Activated T-cell treated with anti-CD3 and anti-CD28 coated beads for 24 hours (primary cell): ENCODE measurements around the gene FAM110D.

Experiments used
- DNase-seq: peaks from one replicate; pipeline ENCODE4 v3.0.0-alpha.2; 2020; ENCODE audit warnings: low read depth

Gene FAM110D

DNA sequence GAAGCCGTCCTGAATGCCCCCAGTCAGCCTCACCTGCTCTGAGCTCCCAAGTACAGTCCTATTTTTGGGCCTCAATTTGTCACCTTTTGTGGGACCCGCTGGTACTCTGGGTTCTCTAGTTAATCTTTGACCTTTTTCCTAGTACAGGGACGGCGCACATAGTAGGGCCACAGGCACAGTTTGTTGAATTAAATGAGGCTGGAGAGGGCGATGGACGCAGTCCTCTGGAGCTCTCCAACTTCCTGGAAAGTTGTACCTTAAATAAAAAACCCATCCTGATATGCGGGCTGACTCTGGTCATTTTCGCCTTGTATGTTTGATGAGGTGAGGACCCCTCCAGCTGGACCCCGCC is 4.8 kb downstream of the FAM110D start:
- DNase-seq: no peak

DNA sequence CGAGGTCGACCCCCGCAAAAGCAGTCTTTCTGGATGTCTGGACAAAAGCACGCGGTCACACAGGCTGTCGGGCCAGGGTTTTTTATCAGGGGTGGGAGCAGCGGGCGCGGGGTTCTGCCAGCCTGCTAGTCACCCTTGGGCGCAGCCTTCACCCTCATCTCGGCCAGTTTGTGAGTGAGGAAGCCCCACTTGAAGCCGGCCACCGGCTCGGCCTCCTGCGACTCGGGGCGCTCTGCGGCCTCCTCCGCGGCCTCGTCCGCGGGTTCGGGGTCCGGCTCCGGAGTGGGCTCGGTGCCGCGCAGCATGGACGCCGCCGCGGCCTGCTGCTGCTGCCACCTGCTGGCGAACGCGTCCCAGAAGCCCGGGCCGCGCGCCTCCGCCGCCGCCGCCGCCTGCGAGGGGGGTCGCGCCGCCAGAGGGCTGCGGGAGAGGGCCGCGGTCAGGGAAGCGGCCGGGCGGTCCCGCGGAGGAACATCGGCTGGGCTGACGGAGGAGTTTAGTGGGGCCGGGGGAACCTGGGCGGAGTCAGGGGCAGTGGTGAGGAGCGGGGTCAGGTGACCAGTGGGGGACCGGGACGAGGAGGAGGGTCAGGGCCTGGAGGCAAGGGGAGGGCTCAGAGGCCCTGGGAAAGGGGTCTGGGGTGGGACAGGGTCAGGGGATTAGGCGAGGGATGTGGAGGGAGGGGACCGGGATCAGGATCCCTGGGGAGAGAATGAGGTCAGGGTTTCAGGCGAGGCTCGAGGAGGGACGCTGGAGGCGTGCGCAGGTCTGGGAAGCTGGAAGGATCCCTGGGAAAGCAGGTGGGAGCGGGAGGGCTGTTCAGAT is 5.4 kb downstream of the FAM110D start:
- peak; percentile 30 for DNase-seq

DNA sequence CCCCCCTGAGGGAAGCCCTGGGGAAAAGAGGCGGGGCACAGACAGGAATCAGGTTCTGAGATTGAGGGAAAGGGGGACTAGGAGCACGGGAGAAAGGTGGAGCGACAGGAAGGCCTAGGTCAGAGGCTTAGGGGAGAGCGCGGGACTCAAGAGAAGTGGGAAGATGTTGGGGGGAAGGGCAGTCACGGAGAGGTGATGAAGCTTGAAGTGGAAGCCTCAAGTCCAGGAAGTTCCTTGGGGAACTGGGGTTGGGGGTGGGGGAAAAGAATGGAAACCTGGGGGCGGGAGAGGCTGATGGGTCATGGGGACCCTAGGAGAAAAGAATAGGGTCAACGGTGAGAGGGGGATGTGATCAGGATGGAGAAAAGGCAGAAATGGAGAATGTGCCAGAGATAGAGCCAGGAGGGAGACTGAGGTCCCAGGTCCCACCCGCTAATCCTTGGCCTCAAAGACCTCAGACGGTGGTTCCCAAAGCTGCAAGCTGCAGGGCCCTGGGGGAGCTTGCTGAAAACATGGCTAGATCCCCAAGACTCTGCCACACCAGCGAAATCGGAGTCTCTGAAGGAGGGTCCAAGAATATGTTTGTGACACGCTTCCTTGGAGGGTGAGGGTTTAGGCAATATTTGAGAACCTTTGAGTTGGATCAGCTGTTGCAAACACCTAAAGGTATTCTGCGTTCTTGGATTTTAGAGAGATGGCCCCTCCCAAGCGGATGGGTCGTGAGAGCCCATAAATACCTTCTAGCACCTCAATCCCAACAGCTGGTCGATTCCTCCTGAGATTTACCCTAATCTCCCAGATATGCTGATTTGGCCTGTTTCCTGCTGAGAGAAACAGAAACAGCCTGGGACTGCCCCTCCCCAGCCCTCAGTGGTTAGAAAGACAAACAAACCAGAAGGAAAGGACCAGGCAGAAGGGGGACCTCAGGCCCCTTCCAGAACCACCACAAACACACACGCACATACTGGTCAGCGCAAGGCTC is 6.3 kb downstream of the FAM110D start:
- no peak for DNase-seq

DNA sequence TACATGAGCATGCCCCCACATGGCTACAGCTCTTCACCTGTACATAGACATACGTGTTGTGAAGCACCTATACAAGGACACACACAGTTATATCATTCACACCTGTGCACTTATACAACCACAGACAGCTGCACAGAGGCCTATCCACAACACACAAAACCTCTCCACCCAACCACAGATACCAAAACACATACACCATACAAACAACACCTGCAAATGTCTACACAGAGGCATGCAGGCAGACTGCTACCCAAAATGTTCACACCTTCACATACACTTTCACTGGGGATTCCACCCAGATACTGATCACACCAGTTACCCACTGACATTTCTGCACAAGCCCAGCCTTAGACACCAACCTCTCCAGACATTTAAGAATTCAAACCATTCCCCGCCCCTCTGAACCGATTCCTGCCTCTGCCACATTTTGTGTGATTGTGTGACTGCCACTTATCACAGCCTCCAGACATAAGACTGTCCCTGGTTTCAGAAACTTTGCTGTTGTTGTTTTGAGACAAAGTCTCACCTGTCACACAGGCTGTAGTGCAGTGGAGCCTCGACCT is 7.9 kb downstream of the FAM110D start:
- no peak for DNase-seq

DNA sequence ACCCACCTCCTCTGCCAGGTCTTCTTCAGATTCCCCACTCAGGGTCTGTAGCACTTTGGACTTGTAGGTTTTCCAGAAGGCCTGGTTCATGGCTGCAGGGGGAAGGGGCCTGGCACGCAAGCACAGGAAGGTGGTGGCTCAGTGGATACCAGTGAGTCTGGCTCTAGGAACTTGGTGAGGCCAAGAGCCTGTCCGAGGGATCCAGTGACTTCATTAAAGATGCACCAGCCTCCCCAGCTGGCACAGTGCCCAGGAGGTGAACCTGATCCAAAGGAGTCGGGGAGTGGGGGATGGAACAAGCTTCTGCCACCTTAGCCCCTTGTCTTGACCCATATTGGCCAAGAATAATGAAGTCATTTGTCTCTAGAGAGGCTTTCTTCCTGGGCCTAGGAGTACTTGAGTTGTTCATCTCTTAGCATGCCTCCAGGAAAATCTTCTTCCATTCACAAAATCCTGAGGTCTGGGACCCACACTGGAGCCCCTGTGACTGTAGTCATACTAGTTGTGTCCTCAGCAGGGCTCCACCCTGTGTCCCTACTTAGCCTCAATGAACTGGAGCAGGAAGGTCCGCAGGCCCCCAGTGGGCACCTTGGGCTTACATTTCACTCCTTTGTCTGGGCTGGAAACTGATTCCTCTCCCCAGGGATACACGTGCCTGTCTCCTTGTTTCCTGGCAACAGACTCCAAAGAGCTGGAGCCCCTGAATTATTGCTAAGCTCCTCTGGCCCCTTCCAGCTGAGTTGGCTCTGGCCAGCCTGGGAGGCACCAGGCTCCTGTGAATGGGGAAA is 9.7 kb downstream of the FAM110D start, which contains the start of gene C1orf232:
TSS of gene C1orf232 (minus strand) at position 554 of the 788 bp plus-strand sequence. CDS start at position 90, 464 bp downstream.
- no peak for DNase-seq

DNA sequence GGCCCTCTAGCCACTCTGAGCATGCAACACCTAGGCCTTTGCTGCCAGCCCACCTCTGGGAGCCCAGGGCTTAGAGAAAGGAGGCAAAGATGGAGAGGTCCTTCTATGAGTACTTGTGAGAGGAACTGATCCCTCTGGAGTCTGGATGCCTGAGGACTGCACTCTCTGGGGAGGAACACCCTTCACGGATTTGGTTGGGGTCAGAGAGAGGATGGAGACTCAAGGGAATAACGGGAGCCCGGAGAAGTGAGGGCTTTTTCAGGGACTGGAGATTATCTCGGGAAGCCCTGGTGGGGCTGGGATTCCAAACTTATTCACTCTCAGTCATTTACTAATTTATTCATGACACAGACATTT is 10.3 kb downstream of the FAM110D start:
- no peak for DNase-seq

DNA sequence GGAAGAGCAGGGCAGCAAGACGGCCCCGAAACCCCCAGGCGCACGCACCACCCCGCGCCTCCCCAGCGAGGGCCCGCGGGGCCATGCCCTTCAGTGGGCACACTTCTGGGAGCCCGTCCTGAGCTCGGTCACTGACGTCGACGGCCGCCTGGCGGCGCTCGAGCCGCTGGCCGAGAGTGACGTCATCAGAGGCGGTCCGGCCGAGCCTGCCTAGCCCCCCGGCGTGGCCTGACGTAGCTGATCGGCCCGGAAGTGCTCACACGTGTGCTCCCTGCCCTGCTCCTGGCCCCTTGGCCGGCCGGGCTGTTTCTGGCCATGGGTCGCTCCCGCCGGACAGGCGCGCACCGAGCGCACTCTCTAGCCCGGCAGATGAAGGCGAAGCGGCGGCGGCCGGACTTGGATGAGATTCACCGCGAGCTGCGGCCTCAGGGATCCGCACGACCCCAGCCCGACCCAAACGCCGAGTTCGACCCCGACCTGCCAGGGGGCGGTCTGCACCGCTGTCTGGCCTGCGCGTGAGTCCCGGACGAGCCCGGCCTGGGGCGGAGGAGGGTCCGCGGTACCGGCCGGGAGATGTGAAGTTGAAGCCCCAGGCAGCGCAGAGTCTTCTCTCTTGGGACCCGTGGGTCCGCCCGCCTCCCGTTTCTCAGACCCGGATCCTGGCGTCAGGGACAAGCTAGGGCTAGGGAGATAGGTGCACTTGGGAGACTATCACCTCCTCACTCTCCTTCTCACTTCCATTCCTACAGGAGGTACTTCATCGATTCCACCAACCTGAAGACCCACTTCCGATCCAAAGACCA is 11.0 kb downstream of the FAM110D start, which contains the start of gene ZNF593:
TSS of gene ZNF593 (plus strand) at position 240 of the 803 bp plus-strand sequence. CDS start at position 316, 76 bp downstream.
- DNase-seq: peak; percentile 88

DNA sequence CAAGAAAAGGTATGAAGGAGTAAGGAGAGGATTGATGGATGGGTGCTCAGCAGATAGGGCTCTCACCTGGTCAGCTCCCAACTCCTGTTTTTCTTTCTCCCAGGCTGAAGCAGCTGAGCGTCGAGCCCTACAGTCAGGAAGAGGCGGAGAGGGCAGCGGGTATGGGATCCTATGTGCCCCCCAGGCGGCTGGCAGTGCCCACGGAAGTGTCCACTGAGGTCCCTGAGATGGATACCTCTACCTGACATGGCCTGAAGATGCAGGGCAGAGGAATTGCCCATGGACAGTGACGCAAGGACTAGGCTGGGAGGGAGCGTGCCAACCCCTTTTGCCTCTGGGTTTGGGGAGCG is 11.6 kb downstream of the FAM110D start:
- no peak for DNase-seq

DNA sequence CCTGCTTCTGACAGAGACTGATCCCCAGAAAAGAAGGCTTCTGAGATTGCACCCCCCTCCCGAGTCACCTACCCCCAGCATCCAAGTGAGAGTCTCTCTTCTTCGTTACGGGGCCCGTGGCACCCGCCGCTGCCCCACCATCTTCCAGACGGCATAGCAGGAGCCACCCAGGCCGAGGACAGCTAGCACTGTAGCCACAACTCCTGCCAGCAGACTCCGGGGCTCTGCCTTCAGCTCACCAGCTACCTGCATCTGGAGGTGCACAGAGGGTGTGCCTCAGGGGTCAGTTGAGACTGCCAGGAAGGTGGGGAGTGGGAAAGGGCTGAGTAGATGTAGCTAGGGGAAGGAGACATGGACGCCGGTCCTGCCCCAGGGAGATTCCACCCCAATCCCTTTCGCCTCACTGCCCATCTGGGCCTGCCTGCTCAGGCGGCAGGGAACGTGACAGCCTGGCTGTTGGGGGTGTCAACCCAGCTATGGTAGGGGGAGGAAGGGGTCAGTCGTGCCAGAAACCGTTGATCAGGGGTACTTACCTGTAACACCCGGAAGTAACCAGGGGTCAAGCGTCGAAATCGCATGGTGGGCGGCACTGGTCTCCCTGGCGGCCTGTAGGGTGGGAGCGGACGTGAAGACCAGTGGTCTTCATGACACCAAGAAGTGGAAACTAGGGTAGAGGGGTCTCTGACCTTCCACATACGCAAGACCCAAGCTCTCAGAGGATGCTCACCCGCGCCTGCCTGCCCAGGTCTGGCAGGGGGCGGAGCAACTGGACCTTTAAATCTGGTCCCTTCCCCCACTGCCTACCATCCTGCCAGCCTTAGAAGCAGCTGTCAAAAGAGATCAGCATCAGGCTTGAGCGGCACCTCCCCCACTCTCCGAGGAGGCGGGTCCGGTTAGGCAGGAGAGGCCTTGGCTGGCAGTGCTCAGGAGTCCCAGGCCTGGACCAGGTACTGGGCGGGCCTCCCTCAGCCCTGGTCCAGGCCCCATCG is 12.5 kb downstream of the FAM110D start, which contains the start of gene ZNF593OS:
TSS of gene ZNF593OS (minus strand) at position 749 of the 989 bp plus-strand sequence. CDS start at position 578, 171 bp downstream.
- no peak for DNase-seq

DNA sequence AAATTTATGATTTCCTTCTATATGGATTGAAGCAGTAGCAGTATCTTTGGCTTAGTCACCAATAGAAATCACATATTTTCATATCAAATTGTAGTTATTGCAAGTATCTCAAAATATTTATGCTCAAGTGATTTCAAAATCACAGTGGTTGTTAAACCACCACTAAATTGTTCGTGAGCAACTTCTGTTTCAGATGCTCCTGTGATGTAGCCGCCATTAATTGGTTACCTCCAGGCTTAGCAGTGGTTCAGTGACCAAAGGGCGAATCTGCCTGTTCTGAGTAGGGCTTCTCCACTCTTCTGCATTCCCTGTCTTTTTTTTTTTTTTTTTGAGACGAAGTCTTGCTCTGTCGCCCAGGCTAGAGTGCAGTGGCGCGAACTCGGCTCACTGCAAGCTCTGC is 16.5 kb downstream of the FAM110D start:
- DNase-seq: no peak

DNA sequence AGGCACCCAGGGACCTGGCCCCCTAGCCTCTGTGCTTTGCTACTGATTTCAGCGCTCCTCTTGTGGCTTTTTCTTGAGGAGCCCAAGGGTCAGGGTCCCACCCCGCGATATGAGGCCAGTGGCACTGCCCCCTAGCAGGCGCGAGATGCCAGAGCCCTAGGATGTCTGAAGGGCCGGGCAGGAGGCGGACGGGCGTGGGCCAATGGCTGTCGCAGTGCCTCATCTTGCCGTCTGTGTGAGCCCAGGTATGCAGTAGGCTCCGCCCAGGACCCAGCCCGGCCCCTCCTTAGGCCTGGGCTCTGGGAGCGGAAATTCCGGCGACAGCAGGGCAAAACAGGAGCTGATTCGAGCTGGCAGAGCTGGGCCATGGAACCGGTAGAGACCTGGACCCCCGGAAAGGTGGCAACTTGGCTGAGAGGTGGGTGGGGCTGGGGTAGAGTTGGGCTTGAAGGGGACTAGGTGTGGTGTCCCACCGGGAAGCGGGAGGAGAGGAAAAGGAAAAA is 18.4 kb downstream of the FAM110D start, which contains the start of gene CNKSR1:
TSS of gene CNKSR1 (plus strand) at position 310 of the 503 bp plus-strand sequence. CDS start at position 367, 57 bp downstream.
- no peak for DNase-seq

DNA sequence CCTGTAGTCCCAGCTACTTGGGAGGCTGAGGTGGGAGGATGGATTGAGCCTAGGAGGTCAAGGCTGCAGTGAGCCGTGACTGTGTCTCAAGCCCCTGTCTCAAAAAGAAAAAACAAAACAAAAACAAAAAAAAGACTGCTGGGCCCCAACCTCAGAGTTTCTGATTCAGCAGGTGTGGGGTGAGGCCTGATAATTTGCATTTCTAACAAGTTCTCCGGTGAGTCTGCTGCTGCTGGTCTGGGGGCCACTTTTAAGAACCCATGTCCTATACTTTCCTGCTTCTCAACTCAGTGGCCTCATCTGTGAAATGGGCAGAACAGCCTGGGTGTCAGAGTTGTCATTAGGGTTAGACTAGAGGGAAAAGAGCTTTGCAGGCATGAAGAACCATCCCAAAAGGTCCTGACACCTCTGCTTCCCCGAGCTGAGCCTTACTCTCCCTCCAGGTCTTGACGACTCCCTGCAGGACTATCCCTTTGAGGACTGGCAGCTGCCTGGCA is 21.2 kb downstream of the FAM110D start:
- no peak for DNase-seq

DNA sequence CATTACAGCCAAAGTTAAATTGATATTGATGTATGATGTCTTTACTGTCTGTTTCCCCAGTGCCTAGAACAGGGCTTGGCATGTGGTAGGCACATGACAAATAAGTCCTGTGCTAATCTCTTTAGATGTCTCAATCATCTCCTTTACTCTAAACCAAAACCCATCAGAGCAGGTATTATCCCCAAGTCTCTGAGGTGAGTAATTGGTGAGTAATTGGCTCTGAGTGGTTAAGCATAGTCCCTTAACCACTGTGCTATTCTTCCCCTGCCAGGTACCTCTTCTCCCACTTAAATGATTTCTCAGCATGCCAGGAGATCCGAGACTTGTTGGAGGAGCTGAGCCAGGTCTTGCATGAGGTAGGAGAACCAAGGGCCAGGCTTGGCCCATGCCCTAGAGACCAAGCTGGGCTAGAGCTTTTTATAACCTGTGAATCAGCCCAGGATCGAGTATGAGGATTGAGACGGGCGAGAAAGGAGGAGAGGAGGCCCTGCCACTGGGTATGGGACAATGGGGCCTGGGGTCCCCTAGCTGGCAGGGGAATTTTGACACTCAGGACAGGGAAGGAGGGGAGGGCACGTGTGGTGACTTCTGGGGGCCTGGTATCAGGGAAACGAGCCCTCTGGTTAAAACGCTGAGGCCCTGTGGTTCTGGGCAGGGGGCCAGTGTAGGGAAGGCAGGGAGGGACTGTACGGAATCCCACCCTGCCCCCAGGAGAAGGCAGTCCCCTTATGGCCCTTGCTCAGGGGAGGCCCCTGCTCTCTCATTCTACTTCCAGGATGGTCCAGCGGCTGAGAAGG is 22.9 kb downstream of the FAM110D start:
- no peak for DNase-seq

DNA sequence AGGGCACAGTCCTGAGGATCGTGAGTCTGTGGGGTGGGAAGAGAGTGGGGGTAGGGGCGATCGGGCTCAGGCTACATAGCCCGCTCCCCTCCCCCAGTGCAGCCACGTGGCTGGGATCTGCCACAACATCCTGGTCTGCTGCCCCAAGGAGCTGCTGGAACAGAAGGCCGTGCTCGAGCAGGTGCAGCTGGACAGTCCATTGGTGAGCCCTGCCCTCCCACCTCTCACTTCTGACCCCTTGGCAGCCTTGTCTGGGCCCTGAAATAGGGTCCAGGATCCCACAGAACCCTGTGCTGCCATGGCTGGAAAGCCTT is 23.5 kb downstream of the FAM110D start:
- no peak for DNase-seq

DNA sequence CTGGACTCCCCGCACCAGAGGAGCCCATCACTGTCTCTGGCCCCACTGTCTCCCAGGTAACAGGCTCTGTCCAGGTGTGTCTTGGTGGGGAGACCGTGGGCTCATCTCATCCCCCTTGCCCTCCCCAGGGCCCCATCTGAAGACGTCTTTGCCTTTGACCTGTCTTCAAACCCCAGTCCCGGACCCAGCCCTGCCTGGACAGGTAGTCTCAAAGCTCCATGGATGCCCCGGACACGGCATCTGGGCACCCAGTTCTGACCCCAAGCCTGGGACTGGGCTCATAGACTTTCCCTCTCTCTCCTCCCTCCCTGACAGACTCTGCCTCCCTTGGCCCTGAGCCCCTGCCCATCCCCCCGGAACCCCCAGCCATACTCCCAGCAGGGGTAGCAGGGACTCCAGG is 25.2 kb downstream of the FAM110D start:
- no peak for DNase-seq

DNA sequence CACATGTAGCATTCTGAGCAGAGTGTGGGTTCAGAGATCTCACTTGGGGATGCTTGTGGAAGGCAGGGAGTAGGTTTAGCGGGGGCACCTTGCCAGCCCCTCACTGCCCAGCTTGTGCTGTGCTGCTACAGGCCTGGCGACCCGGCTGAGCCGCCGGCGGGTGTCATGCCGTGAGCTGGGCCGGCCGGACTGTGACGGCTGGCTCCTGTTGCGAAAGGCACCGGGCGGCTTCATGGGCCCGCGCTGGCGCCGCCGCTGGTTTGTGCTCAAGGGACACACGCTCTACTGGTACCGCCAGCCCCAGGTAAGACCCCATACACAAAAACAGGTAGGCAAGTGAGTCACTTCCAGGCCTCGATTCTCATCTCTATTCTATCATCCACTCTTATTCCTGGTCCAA is 26.0 kb downstream of the FAM110D start:
- DNase-seq: no peak

DNA sequence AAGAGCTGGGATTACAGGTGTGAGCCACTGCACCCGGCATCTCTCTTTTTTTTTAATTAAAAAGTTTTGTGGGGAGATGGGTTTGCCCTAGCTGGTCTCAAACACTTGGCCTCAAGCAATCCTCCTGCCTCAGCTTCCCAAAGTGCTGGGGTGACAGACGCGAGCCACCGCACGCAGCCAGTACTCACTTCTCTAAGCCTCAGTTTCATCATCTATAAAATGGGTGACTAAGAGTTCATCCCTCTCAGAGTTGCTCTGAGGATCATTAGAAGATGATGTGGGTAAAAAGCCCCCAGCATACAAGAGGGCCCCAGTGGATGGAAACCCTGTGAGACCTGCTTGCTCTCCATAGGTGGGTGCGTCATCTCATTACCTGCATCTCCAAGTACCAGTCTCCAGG is 29.0 kb downstream of the FAM110D start:
- DNase-seq: no peak

DNA sequence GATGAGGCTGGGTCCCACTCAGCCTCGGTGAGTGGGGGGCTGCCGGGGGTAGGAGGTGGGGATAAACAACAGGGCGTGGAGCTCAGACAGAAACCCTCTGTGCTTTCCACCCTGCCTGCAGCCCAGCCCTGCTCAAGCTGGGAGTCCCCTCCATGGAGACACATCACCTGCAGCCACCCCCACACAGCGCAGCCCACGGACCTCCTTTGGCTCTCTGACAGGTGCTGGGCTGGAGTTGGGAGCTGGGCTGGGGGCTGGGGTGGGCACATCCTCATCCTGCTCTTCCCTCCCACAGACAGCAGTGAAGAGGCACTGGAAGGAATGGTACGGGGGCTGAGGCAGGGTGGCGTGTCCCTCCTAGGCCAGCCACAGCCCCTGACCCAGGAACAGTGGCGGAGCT is 29.6 kb downstream of the FAM110D start:
- no peak for DNase-seq
